WI38 (cell line): ENCODE data around the gene ADORA3.

Source experiments
- H3K4me3 ChIP-seq: 2 replicates; pipeline ENCODE4 v1.5.1; 2011; ENCODE audit warnings: low read depth, mild to moderate bottlenecking, control low read depth, low read length
- TF ChIP-seq, protein P1 (sequence below): IDR thresholded peaks from 2 replicates; pipeline ENCODE4 v1.5.1; 2012; ENCODE audit warnings: low read depth, mild to moderate bottlenecking, control low read depth, low read length

ADORA3 gene

DNA sequence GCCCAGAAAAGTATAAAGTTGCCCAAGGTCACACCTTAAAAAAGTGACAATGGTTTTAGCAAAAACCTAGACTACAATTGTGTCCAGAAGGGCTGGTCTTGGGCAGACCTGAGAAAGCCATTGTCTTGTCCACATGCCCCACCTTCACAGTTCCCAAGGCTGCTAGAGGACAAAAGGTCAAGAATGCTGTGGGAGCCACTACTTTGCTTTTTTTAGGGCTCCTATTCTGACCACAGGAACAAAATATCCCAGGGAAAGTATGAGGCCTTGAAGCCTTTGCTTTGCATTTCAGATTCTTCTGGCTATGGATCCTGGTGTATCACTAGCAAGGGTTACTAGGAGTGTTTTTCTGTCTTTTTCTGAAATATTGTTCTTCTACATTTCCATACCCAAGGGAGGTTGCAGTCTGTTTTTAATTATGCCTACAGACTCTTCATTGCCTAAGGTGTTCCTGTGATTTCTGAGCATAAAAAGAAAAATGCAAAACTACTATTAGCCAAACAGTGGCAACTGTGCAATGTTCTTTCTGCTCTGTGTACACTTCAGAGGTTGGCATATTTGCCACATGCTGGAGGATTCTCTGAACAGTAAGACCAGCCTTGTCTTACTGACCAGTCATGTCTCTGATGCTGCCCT, 18.9 kb downstream of the ADORA3 start:
- TF ChIP-seq, protein P1, sequence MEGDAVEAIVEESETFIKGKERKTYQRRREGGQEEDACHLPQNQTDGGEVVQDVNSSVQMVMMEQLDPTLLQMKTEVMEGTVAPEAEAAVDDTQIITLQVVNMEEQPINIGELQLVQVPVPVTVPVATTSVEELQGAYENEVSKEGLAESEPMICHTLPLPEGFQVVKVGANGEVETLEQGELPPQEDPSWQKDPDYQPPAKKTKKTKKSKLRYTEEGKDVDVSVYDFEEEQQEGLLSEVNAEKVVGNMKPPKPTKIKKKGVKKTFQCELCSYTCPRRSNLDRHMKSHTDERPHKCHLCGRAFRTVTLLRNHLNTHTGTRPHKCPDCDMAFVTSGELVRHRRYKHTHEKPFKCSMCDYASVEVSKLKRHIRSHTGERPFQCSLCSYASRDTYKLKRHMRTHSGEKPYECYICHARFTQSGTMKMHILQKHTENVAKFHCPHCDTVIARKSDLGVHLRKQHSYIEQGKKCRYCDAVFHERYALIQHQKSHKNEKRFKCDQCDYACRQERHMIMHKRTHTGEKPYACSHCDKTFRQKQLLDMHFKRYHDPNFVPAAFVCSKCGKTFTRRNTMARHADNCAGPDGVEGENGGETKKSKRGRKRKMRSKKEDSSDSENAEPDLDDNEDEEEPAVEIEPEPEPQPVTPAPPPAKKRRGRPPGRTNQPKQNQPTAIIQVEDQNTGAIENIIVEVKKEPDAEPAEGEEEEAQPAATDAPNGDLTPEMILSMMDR: no peak
- H3K4me3 ChIP-seq: no peak overlapping the region

DNA sequence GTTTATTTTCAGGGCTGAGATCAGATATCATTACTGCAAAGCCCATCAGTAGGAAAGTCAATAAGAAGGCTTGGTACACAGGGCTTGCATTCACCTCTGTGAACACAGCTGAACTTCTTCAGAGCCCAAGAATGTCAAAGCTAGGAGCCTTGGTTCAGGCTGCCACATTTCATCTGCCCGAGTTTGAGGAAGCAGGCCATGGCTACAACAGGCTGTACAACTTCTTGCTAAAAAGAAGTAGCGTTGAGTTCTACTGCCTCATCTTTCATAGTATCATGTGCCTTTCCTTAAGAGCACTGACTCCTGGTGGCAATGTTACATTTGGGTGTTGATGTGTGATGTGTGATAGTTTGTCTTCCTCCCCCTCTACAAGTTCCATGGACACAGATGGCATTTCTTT, 19.6 kb downstream of the ADORA3 start:
- H3K4me3 ChIP-seq: no peak overlapping the region
- TF ChIP-seq, protein P1: no peak

DNA sequence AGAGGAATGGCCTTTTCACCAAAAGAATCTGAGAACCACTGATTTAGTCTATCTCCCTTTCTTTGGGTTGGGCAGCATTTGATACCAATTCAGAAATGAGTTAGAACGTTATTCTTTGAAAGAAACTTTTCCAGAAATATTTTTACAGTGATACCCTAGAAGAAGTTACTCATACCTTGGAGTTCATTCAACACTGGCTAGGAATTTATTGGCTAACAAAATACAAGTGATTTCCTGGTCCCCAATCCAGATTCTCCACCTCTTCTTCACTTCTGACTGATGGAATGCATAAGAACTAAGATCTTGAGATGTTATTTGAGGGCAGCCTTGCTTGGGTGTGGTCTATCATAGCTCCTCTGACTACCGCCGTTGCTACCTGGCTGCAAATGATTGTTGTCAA, 20.3 kb downstream of the ADORA3 start:
- TF ChIP-seq, protein P1: no peak
- no peak overlapping the region for H3K4me3 ChIP-seq

DNA sequence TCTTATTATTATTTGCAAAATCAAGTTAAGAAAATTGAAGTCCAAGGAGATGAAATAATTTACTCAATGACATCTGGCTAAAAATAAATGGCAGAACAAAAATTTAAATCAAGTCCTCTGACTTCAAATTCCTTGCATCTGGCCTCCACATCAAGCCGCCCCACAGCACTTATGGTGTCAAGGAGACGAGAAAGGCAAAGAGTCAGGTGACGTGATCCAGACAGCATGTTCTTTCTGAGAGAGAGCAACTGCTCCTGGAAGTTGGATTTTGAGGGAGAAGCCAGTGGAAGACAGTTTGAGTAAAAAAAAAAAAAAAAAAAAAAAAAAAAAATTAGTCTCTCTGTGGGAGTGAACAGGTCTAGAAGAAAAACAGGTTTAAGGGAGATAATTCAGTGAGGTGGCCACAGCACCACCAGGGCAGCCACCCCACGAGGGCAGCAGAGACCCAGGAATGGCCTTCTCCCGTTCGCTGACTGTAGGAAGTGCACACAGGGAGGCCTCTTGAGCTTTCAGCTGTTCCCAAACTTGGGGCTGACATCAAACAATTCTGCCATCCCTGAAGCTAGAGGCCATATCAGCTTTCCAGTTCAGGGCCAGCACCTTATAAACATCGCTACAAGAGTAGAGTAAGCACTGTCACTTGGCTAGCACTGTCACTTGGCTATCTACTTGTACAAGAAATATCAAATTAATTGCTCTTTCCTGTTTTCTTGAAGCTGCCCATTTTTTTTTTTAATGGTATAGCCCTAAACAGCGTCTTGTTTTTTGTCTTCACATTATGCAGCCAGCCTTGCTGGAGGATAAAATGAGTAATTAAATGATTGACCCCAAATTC, 21.8 kb downstream of the ADORA3 start:
- H3K4me3 ChIP-seq: no peak overlapping the region
- TF ChIP-seq, protein P1: peak; percentile 75

DNA sequence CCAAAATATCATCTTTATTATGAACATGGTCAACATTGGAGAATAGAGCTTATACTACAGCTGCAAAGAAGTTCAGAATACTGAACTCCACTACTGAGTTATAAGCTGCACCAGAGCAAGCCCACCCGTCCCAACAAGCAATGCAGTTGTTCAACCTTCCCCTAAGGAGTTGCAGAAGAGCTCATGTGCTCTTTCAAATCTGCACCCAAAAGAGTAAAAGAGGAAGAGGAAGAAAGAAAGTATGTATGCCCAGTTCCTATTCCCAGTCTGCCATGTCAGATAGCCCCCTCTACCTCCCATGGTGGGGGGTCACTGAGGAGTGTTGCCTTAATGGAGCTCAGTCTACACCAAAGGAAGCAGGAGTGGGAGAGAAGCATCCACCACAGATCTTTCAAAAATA, 22.8 kb downstream of the ADORA3 start:
- H3K4me3 ChIP-seq: no peak overlapping the region
- TF ChIP-seq, protein P1: no peak

DNA sequence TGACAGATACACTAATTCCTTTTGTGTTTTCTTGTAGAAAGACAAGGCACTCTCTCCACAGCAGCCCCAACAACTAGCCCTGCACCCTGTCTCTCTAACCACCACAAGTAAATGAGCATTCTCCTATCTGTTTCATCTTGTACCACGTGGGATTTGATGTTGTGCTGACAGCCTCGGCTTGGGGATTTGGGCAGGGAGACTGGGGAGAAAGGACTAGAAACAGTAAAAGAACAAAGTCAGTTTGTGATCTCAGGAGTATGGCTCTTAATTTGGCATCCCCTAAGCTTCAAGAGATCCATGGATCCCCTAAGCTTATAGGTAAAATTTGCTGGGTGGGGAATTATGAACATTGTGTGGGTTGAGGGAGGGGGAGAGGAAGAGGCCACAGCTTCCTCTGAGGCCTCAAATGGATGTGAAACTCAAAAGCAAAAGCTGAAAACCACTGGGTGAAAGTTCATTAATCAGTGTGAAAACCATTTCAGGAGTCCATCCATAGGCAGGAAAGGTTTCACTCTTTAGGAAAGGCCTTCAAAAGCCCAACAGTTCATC, 26.6 kb downstream of the ADORA3 start:
- no peak overlapping the region for H3K4me3 ChIP-seq
- TF ChIP-seq, protein P1: no peak

DNA sequence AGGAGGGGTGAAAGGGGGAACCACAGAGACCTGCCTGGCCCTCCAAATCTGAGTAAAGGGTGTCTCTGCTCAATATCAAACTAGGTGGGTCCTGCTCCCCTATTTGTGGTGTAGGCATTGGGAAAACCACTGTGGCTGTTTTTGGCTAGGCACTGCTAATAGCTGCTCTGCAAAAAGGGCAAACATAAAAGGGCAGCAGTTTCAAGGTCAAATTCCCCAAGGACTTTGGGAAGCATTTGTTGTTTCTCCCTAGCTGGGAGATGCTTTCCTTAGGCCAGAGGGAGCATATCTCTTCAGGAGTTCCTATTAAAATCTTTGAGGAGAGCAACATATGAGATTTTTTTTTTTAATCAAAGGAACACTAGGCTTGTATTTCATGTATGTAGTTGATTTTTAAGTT, 27.2 kb downstream of the ADORA3 start:
- no peak overlapping the region for H3K4me3 ChIP-seq
- TF ChIP-seq, protein P1: no peak
